Measurements from ENCODE around the gene KIR3DL1.
A peak's percentile ranks its signal among the peaks of the same experiment; 100 is the strongest.
"Not testable (repeated sequence)": the region's sequence is repeated elsewhere in the genome, so short reads cannot be mapped to it uniquely, and the experiment has no call there.

KIR3DL1 gene

DNA sequence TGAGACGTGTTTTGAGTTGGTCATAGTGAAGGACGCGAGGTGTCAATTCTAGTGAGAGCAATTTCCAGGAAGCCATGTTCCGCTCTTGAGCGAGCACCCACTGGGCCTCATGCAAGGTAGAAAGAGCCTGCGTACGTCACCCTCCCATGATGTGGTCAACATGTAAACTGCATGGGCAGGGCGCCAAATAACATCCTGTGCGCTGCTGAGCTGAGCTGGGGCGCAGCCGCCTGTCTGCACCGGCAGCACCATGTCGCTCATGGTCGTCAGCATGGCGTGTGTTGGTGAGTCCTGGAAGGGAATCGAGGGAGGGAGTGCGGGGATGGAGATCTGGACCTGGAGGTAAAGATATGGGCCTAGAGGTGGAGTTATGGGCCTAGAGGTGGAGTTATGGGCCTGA is at the start of gene KIR3DL1:
KIR3DL1 (plus strand) TSS at position 218 of the 400 bp plus-strand sequence.
- peak in 1 of 2 donors; percentile 3 for DNase-seq

DNA sequence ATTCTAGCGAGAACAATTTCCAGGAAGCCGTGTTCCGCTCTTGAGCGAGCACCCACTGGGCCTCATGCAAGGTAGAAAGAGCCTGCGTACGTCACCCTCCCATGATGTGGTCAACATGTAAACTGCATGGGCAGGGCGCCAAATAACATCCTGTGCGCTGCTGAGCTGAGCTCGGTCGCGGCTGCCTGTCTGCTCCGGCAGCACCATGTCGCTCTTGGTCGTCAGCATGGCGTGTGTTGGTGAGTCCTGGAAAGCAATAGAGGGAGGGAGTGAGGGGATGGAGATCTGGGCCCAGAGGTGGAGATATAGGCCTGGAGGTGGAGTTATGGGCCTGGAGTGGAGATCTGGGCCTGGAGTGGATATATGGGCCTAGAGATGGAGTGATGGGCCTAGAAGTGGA is 46.6 kb upstream of the KIR3DL1 start, which contains the start of gene KIR2DL1:
KIR2DL1 (plus strand) TSS at position 148 of the 400 bp plus-strand sequence; CDS start at position 206, 58 bp downstream.
- DNase-seq, result not testable (repeated sequence)

GRCh38 chr19:54770511-54770910 is 45.8 kb upstream of the KIR3DL1 start:
- DNase-seq, result not testable (repeated sequence)

DNA sequence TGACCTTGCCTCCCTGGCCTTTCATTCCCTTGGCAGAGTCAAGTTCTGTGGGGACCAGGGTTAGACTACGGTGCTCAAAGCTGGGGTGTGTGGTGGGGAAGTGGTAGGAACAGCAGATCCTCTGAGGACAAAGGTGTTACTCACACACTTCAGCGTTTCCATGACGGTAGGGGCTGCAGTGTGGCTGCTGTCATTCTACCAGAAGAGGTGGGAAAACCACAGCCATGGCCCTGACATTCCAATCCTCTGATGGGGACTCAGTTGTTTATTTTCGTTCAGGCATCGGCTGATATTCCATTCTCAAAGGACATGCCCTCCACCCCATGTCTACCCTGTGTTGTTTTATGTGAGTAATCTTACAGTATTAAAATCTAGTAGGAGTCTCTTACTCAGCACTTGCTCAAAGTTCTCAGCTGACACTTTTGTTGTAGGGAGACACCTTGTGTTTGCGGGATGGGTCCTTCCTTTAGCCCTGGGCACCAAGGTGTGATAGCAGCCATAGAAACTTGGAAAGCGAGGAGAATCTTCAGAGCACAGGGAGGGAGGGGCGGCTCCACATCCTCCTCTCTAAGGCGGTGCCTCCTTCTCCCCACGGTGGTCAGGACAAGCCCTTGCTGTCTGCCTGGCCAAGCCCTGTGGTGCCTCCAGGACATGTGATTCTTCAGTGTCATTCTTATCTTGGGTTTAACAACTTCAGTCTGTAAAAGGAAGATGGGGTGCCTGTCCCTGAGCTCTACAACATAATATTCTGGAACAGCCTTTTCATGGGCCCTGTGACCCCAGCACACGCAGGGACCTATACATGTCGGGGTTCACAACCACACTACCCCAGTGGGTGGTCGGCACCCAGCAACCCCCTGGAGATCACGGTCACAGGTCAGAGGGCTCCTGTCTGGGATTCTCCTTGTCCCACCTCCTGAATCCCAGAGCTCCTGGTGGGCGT is 45.0 kb upstream of the KIR3DL1 start:
- not testable (repeated sequence) for DNase-seq

DNA sequence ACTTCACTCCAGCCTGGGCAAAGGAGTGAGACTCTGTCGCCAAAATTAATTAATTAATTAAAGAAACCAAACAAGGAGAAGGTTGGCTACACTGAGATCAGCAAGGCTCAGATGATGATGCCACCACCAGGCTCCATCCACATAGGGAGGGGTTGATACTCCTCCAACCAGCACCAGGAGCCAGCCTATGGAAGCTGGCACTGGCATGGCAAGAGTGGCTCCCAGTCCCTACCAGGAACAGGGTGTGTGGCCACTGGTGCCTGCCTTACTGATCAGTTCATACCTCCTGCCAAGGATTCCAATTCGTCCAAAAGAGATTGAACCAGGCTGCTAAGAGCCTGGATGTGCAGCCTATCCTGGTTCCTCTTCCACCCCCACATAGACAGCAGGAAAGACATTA is 43.6 kb upstream of the KIR3DL1 start:
- not testable (repeated sequence) for DNase-seq

- not testable (repeated sequence) for DNase-seq
Measured at GRCh38 chr19:54775095-54775815, 41.0 kb upstream of the KIR3DL1 start.

- DNase-seq, result not testable (repeated sequence)
Measured at GRCh38 chr19:54775830-54776229, 40.4 kb upstream of the KIR3DL1 start.

DNA sequence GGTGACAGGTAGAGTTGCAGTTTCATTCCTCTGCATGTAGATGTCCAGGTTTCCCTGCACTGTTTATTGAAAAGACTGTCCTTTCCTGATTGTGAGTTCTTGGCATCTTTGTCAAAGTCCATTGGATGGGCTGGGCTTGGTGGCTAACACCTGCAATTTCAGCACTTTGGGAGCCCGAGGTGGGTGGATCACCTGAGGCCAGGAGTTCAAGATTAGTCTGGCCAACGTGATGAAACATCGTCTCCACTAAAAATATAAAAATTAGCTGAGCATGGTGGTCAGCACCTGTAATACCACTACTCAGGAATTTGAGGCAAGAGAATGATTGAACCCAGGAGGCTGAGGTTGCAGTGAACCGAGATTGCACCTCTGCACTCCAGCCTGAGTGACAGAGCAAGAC is 38.4 kb upstream of the KIR3DL1 start:
- not testable (repeated sequence) for DNase-seq

GRCh38 chr19:54778896-54779295 is 37.4 kb upstream of the KIR3DL1 start:
- peak in 1 of 2 donors; percentile 53 for DNase-seq

DNA sequence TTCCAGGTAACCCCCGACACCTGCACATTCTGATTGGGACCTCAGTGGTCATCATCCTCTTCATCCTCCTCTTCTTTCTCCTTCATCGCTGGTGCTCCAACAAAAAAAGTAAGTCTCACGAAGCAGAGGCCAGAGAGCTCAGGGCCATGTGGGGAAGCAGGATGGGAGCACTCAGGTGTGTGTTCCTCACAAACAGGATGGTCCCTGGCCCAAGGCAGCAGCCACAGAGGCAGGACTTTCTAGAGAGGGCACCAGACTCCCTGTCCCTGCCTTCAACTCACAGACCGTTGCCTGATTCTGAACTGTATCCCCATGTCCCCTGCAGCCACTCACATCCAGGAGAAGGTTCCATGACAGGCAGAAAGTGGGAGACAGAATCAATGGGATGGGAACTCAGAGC is 33.4 kb upstream of the KIR3DL1 start:
- not testable (repeated sequence) for DNase-seq

GRCh38 chr19:54786091-54786723 is 30.1 kb upstream of the KIR3DL1 start:
- DNase-seq, result not testable (repeated sequence)

DNA sequence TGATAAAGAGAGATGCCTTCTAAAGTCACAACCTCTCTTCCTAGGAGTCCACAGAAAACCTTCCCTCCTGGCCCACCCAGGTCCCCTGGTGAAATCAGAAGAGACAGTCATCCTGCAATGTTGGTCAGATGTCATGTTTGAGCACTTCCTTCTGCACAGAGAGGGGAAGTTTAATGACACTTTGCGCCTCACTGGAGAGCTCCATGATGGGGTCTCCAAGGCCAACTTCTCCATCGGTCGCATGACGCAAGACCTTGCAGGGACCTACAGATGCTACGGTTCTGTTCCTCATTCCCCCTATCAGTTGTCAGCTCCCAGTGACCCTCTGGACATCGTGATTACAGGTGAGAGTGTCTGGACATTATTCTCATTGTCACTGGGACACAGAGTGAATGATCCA is 28.1 kb upstream of the KIR3DL1 start:
- peak in 1 of 2 donors; percentile 51 for DNase-seq

DNA sequence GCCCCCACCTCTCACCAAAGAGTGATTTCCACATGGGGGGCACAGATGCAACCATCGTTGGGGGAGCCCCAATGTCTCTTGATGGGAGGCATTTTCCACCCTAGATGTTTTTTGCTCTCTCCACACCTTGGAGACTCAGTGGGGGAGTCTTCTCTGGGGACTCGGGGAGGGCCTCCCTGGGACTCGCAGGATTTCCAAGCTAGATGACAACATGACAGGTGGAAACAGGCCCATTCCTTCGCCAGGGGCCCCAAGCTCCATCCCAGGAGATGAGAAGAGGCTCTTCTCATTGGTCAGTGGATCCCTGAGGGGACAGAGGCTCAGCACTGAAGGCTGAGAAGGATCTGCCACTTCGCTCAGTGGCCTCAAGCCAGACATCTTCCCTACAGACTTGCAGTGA is 25.6 kb upstream of the KIR3DL1 start:
- DNase-seq, result no peak

DNA sequence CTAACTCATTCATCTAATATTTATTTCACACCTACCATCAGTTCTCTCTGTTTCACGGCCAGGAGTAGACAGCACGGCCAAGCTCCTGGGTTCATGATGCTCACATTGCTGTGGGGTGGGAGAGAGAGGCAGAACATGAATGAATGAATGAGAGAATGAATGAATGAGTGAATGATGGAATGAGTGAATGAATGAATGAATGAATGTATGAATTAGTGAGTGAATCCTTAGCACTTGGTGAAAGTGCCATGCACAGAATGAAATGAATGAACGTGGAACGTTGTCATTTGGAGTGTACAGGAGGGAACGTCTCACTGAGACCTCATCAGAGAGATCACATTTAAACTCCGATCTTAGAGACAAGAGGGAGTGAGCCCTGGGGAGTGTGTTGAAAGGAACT is 24.8 kb upstream of the KIR3DL1 start:
- DNase-seq, result no peak

- peak in 1 of 2 donors; percentile 19 for DNase-seq
Measured at GRCh38 chr19:54792814-54793213, 23.5 kb upstream of the KIR3DL1 start.

DNA sequence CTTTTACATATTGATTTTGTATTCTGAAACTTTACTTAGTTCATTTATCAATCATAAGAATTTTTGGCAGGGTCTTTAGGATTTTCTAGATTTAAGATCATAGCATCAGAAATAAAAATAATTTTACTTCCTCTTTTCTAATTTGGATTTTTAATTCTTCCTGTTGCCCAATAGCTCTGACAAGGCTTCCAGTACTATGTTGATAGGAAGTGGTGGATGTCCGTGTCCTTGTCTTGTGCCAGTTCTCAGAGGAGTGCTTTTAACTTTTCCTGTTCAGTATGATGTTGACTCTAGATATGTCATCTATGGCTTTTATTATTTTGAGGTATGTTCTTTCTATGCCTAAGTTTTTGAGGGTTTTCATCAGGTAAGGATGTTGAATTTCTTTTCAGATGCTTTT is 20.5 kb upstream of the KIR3DL1 start:
- DNase-seq, result no peak

DNA sequence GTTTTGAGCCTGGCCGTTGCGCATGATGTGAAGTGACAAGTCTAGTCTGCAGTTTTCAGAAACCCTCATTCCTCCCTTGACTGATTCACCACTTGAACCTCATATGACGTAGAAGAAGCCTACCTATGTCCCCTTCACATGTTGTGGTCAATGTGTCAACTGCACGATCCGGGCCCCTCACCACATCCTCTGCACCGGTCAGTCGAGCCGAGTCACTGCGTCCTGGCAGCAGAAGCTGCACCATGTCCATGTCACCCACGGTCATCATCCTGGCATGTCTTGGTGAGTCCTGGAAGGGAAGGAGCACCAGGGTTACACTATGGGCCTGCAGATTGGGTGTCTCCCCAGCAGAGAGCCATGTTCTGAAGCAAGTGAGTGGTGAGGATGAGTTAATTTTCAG is 12.9 kb upstream of the KIR3DL1 start, which contains the start of gene KIR2DL4:
KIR2DL4 (plus strand) TSS at position 201 of the 400 bp plus-strand sequence; CDS start at position 243, 42 bp downstream.
- peak in 1 of 2 donors; percentile 17 for DNase-seq

DNA sequence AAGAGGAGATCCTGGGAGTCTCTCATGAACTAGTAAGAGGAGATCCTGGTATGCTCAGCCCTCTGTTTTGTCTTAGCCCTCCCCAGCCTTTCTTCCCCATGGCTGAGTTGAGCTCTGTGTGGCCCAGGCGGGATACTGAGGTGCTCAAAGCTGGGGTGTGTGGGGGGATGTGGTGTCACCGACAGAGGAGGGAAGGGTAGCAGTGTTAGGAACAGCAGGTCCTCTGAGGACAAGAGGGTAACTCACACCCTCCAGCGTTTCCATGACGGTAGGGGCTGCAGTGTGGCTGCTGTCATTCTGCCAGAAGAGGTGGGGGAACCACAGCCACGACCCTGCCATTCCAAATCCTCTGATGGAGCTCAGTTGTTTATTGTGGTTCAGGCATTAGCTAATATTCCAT is 12.2 kb upstream of the KIR3DL1 start:
- DNase-seq, result no peak

- DNase-seq, result no peak
Measured at GRCh38 chr19:54804571-54804970, 11.7 kb upstream of the KIR3DL1 start.

DNA sequence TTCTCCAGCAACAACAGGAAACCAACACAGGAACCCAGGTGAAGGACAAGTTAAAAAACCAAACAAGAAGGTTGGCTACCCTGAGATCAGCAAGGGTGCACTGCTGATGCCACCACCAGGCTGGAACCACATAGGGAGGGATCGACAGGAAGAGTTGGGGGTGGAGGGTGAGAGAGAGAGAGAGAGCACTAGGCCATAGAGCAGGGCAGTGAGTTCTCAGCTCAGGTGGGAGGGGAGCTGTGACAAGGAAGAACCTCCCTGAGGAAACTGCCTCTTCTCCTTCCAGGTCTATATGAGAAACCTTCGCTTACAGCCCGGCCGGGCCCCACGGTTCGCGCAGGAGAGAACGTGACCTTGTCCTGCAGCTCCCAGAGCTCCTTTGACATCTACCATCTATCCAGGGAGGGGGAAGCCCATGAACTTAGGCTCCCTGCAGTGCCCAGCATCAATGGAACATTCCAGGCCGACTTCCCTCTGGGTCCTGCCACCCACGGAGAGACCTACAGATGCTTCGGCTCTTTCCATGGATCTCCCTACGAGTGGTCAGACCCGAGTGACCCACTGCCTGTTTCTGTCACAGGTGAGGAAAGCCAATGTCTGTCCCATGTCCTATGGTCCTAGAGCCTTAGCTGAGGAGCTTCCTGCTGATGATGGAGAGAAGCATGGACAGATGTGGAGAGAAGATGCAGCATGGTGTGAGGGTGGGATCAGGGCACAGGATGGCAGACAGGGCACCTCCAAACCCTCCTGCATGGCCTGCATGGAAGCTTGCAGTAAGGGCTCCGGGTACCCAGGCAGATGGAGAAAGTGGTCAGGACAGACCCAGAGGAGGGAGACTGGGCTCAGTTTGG is 10.4 kb upstream of the KIR3DL1 start:
- no peak for DNase-seq

GRCh38 chr19:54806516-54806838 is 9.8 kb upstream of the KIR3DL1 start:
- no peak for DNase-seq

- not testable (repeated sequence) for DNase-seq
Measured at GRCh38 chr19:54814571-54814970, 1.7 kb upstream of the KIR3DL1 start.

Data from CD4-positive, alpha-beta T cell treated with Interferon alpha-2 for 1 hour (primary cell).